GM21529 (cell line): ENCODE results near the gene SH2D6.
"Not testable (repeated sequence)": the region's sequence is repeated elsewhere in the genome, so short reads cannot be mapped to it uniquely, and the experiment has no call there.

ENCODE experiments used
- ATAC-seq: cut with Tn5 transposase; IDR thresholded peaks from one replicate; pipeline ENCODE4 v1.9.1; 2021; ENCODE audit not compliant: unreplicated experiment

The SH2D6 gene

GRCh38 chr2:85397925-85398331 lies 20.6 kb upstream of the SH2D6 start:
- ATAC-seq: no peak

GRCh38 chr2:85398426-85399182 lies 19.9 kb upstream of the SH2D6 start:
- no peak for ATAC-seq

GRCh38 chr2:85399183-85399455 lies 19.4 kb upstream of the SH2D6 start:
- no peak for ATAC-seq

GRCh38 chr2:85400023-85400422 lies 18.5 kb upstream of the SH2D6 start:
- no peak for ATAC-seq

- no peak for ATAC-seq
These were observed 17.7 kb upstream of the SH2D6 start for GRCh38 chr2:85400541-85401463.

- no peak for ATAC-seq
These were observed 17.1 kb upstream of the SH2D6 start for GRCh38 chr2:85401464-85401805.

GRCh38 chr2:85401844-85402243 lies 16.7 kb upstream of the SH2D6 start:
- ATAC-seq: no peak

GRCh38 chr2:85405201-85406059 lies 13.1 kb upstream of the SH2D6 start:
- no peak for ATAC-seq

- peak; percentile 79 for ATAC-seq
These were observed 8.5 kb upstream of the SH2D6 start, which contains the start of gene CAPG for GRCh38 chr2:85409845-85410583. Gene CAPG (minus strand): TSS chr2:85410366. CDS start chr2:85402145, 8,221 bp downstream.

GRCh38 chr2:85410584-85411404 lies 7.7 kb upstream of the SH2D6 start:
- ATAC-seq: peak; percentile 15

- no peak for ATAC-seq
These were observed 7.1 kb upstream of the SH2D6 start for GRCh38 chr2:85411405-85411748.

- no peak for ATAC-seq
These were observed 4.7 kb upstream of the SH2D6 start for GRCh38 chr2:85413592-85414420.

GRCh38 chr2:85414421-85414759 lies 4.1 kb upstream of the SH2D6 start:
- ATAC-seq: not testable (repeated sequence)

GRCh38 chr2:85414761-85415553 lies 3.6 kb upstream of the SH2D6 start:
- ATAC-seq: no peak

GRCh38 chr2:85415980-85416650 lies 2.4 kb upstream of the SH2D6 start:
- no peak for ATAC-seq

- ATAC-seq: peak; percentile 1
These were observed 628 bp downstream of the SH2D6 start for GRCh38 chr2:85419009-85419675.

GRCh38 chr2:85420536-85421259 lies 2.2 kb downstream of the SH2D6 start:
- ATAC-seq: peak; percentile 57
